ENCODE data around the gene CYFIP2. TPM values are rescaled to one million over a fixed set of nuclear protein-coding genes. Genes with fewer than 3 reads are reported as not detected.

Gene CYFIP2
- total RNA-seq, 1 experiment from 2014 or later, result 45.1 TPM

DNA sequence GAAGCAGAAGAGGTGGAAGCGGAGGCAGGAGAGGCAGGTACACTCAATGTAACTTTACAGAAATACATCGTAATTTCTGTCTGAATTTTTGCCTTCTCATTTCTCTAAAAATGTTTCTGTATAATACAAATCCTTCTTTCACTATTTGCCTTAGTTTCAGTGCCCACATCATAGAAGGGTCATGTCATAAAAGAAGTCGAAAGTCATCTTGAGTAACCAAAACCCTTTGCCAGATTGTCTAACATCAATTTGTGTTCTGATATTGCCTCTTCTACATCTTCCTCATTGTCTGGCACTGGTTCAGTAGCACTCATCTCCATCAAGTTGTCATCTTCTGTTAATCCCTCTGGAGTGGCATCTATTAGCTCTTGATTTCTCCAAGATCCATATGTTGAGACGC, 6.2 kb upstream of the CYFIP2 start:
- Histone ChIP-seq H3K4me2 (ENCODE audit: low read length) (no peak overlapping the region), H3K4me3 (replicated peaks in 1 of 2; ENCODE audit: low read depth in 1 of 2, low read length in 2 of 2) (no peak overlapping the region), H3K9me2 (ENCODE audit: insufficient read depth) (no peaks in the 10 kb centered on the region), H4K20me1 (ENCODE audit: insufficient read depth) (no peaks in the 10 kb centered on the region), H3K9me3 (ENCODE audit: control insufficient read depth in 1 of 2, insufficient read depth in 1 of 2, low read depth in 1 of 2, low read length in 2 of 2) (no peaks in the 10 kb centered on the region), H2AFZ (ENCODE audit: low read depth, low read length, poor library complexity, severe bottlenecking) (no peak overlapping the region), H3K27ac (ENCODE audit: low read depth, low read length) (no peak overlapping the region), H3K27me3 (ENCODE audit: insufficient read depth, low read length) (0 out of 2 replicates have a peak, but pooled peaks cover 4% of the 10 kb centered on the region), H3K79me2 (ENCODE audit: insufficient read depth, low read length) (no peaks in the 10 kb centered on the region), H3K36me3 (ENCODE audit: control insufficient read depth in 1 of 2, insufficient read depth in 2 of 2, low read length in 2 of 2) (no peaks in the 10 kb centered on the region), H3K9ac (ENCODE audit: low read length) (no peak overlapping the region), H3K4me1 (ENCODE audit: control insufficient read depth in 1 of 2, insufficient read depth in 2 of 2, low read length in 2 of 2) (peaks cover 0 to 4% of the 10 kb centered on the region in 2 experiments; a peak in 1 of 4 replicates)
- no peak for ATAC-seq
- no peak for DNase-seq (ENCODE audit: low read depth, low spot score)
- TF ChIP-seq EGR1 (IDR thresholded peaks at IDR 0.05; ENCODE audit: low read depth), result no peak
- CTCF ChIA-PET, result no interaction called here
- BruUV-seq (replicated peaks), result no TSS peak
- intact Hi-C loops (cut with micrococcal nuclease), result loop anchor here (10.0 kb wide), 2 partner anchors 115 to 485 kb away; partner anchors contain the start of genes LSM11 and MED7
- POLR2A ChIA-PET, result no interaction called here
- RAD21 ChIA-PET (ENCODE audit: low non-redundant PET in 1 of 2, low total read pairs in 2 of 2, uncharacterized antibody in 2 of 2, unreplicated experiment in 2 of 2), result no interaction called here

DNA sequence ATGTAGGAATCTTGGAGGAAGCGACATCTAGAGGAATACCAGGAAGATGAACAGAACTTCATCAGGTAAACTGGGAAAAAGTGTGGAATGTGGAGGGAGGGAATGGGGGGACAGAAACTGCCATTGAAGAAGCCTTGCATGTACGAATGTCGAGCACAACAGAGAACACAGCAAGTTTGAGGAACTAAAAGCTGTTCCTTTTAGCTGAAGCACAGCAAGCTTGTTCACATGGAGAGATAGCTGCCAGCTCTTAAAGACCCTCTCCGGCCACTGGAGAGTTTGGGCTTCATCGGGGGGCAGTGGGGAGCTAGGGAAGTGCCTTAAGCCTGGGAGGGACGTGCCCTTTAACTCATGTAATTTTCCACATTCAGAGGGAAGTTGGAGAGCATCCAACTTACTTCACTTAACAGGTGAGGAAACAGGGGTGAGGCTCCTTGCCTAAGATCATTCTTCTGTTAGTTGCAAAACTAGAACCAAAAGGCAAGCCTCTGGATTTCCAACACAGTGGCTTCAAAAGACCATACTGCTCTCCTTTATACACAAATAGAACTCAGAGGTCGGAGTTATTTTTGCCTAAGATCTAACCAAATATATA, 2.3 kb upstream of the CYFIP2 start:
- ChIA-PET POLR2A (no interaction called here), CTCF (interaction anchor here (0.7 to 2.7 kb wide), 6 partner anchors 9 to 1470 kb away, joined by 3 to 13 read pairs (median 3); no protein-coding TSS in a partner anchor), RAD21 (ENCODE audit: low non-redundant PET in 1 of 2, low total read pairs in 2 of 2, uncharacterized antibody in 2 of 2, unreplicated experiment in 2 of 2) (no interaction called here)
- DNase-seq (ENCODE audit: low read depth, low spot score) (no peak), ATAC-seq (no peak)
- Histone ChIP-seq H3K4me2 (ENCODE audit: low read length) (no peak overlapping the region), H2AFZ (ENCODE audit: low read depth, low read length, poor library complexity, severe bottlenecking) (no peak overlapping the region), H3K36me3 (ENCODE audit: control insufficient read depth in 1 of 2, insufficient read depth in 2 of 2, low read length in 2 of 2) (no peaks in the 10 kb centered on the region), H3K27ac (ENCODE audit: low read depth, low read length) (no peak overlapping the region), H4K20me1 (ENCODE audit: insufficient read depth) (no peaks in the 10 kb centered on the region), H3K27me3 (ENCODE audit: insufficient read depth, low read length) (0 out of 2 replicates have a peak, but pooled peaks cover 4% of the 10 kb centered on the region), H3K9me2 (ENCODE audit: insufficient read depth) (no peaks in the 10 kb centered on the region), H3K4me3 (replicated peaks in 1 of 2; ENCODE audit: low read depth in 1 of 2, low read length in 2 of 2) (no peak overlapping the region), H3K79me2 (ENCODE audit: insufficient read depth, low read length) (no peaks in the 10 kb centered on the region), H3K9ac (ENCODE audit: low read length) (no peak overlapping the region), H3K9me3 (ENCODE audit: control insufficient read depth in 1 of 2, insufficient read depth in 1 of 2, low read depth in 1 of 2, low read length in 2 of 2) (no peaks in the 10 kb centered on the region), H3K4me1 (ENCODE audit: control insufficient read depth in 1 of 2, insufficient read depth in 2 of 2, low read length in 2 of 2) (peaks cover 6 to 19% of the 10 kb centered on the region in 2 experiments; a peak in 3 of 4 replicates)
- no peak for TF ChIP-seq ZNF274 (IDR thresholded peaks at IDR 0.05; ENCODE audit: low read depth, low read length)
- TF ChIP-seq POLR2A (IDR thresholded peaks at IDR 0.05; ENCODE audit: borderline replicate concordance, extremely low read depth, insufficient read depth, insufficient read length), result no peak
- TF ChIP-seq SP1 (IDR thresholded peaks at IDR 0.05; ENCODE audit: low read depth), result no peak
- TF ChIP-seq POLR2AphosphoS5 (IDR thresholded peaks at IDR 0.05; ENCODE audit: low read depth, low read length), result no peak
- TF ChIP-seq ELF1 (IDR thresholded peaks at IDR 0.05; ENCODE audit: borderline replicate concordance, low read depth), result no peak
- no peak for TF ChIP-seq SIN3A (IDR thresholded peaks at IDR 0.05; ENCODE audit: low read depth)
- TF ChIP-seq ZFX (IDR thresholded peaks at IDR 0.05), result no peak
- no peak for TF ChIP-seq CEBPB (IDR thresholded peaks at IDR 0.05; ENCODE audit: low read depth)
- TF ChIP-seq EZH2 (IDR thresholded peaks at IDR 0.05), result no peak
- BruUV-seq (replicated peaks), result no TSS peak
- intact Hi-C loops (cut with micrococcal nuclease), result loop anchor here (10.0 kb wide), 1 partner anchor 119 kb away; the partner anchor contains the start of gene MED7

Measured in HCT116 (cell line).